Amniotic stem cell (primary cell): ENCODE results near the gene ABHD12B.

Source experiments
- DNase-seq: peaks from one replicate; lab custom pipeline; 2025; lab: John Stamatoyannopoulos, UW

ABHD12B gene

DNA sequence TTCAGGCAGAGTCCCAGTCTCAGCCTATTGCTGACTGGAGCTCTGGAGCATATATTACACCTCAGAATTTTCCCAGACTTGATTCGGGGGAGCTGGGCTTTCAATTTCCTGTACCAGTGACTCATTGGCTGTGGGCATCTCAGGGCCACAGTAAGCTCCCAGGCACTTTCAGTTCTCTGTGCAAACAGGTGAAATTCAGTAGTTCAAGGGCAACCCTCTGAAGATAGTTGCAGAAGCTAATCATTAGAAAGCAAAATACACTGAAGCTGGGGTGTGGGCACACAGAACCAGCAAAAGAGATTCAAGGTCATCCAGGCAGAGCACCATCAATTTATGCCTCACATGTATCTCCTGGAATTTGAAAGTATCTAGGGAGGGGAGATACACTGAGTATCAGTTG, 32.8 kb upstream of the ABHD12B start:
- no peak for DNase-seq

- DNase-seq, result no peak
Measured at GRCh38 chr14:50839691-50840090, 32.2 kb upstream of the ABHD12B start.

- DNase-seq, result no peak
Measured at GRCh38 chr14:50844391-50844790, 27.5 kb upstream of the ABHD12B start.

DNA sequence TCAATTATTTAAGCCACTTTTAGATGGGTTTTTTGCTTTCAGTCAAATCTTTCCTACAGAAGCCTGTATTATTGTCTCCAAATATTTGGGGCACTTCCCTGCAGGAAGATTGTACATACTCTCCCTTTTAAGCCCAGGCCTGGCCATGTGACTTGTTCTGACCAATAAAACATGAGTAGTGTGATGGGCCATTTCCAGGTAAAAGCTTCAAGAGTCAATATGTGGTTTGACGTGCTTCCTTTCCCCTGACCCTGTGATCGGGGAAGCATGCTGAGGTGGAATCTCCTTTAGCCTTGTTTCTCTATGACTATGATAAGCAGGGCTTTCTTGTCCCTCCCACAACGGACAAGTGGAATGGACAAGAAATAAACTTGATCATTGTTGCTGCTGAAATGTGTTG, 26.7 kb upstream of the ABHD12B start:
- DNase-seq, result no peak

DNA sequence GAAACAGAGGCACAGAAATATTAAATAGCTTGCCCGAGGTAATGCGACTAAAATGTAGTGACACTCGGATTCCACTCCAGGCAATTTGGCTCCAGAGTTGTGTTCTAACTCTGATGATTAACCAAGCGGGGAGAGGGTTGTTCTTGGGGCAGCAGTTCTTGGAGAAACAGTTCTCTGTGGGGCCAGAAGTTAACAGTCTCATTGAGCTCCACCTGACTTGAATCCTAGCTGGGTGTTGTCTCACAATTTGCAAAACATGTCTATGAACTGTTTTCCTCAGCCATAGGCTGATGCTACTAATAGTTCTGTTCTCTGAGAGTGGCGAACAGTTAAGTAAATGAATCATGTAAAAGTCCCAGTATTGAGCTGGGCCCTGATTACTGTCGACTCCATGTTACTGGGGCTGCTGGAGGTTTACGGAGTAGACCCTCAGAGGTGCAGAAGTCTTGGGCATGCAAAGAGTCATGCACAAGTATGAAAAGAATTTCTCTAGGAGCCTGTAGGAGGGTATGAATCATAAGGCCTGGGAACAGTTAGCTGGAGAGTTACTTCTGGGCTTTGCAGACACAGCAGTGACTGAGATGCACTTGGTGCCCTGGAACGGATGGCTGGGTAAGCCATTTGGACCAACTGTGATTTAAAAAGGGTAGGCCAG, 25.5 kb upstream of the ABHD12B start:
- peak; percentile 36 for DNase-seq

DNA sequence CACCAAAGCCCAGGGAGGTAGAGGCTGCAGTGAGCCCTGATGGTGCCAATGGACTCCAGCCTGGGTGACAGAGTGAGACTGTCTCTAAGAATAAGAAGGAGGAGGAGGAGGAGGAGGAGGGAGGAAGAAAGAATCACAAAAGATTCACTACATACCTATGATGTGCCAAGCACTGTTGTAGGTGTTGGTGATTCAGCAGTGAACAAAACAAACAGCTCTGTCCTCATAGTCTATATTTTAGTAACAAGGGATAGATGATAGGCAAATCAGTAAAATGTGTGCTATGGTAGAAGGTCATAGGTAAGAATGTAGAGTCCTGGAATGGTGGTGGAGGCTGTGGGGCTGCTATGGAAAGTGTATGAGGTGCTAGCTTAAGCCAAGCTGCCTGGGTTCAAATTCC, 18.0 kb upstream of the ABHD12B start:
- DNase-seq, result no peak

- DNase-seq, result no peak
Measured at GRCh38 chr14:50854521-50854920, 17.3 kb upstream of the ABHD12B start.

DNA sequence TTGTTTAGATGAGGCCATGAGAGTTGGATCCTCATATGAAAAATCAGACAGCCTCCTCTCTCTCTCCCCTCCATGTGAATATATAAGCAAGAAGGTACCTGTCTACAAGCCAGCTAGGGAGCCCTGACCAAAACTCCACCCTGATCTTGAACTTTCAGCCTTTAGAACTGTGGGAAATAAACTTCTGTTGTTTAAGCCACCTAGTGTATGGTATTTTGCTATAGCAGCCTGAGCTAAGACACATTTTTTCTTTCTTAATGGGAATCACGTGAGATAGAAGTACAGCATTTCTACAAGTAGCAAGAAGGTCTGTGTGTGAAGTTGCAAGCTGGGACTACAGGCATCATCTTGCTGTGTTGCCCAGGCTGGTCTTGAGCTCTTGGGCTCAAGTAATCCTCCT, 16.3 kb upstream of the ABHD12B start:
- no peak for DNase-seq

- no peak for DNase-seq
Measured at GRCh38 chr14:50856660-50857059, 15.2 kb upstream of the ABHD12B start.

DNA sequence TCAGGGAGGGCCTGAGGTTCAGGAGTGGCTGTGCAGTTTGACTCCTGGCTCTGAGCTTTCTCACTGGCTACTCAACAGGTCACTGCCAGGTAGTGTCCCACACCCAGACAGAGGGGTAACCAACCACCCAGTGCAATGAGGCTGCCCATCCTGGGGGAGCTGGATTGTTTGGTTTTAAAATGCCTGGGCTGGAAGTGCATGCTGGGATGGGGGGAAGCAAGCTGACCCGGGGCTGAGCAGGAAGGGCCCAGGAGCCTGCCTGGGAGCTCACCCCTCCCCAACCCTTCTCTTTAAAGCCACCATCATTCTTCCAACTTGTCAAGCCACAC, 12.6 kb upstream of the ABHD12B start:
- DNase-seq, result no peak

GRCh38 chr14:50860478-50861086, 11.3 kb upstream of the ABHD12B start:
- DNase-seq, result peak; percentile 14

DNA sequence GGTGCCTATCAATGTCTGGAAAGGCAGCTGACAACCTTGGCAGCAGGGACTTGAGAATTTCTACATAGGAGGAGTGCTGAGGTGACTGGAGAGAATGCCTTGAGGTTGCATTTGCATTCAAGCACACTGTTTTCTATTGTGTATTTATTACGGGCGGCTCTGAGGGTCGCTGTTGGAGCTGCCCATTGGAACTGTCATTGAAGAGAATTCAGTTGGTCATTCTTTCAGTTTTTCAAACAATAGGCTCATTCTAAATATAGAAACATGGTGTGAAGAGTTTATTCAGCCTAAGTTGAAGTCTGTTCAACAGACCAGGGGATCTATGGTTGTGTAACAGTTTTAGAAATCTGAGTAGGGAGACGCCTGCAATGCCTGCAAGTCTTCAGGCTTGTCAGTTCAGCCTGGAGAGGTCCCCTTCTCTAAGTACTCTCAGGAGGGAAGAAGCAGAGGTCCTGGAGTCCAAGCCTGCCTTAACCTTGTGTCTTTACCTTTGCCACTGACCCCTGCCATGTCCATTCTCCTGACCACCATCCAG, 9.8 kb upstream of the ABHD12B start:
- no peak for DNase-seq

DNA sequence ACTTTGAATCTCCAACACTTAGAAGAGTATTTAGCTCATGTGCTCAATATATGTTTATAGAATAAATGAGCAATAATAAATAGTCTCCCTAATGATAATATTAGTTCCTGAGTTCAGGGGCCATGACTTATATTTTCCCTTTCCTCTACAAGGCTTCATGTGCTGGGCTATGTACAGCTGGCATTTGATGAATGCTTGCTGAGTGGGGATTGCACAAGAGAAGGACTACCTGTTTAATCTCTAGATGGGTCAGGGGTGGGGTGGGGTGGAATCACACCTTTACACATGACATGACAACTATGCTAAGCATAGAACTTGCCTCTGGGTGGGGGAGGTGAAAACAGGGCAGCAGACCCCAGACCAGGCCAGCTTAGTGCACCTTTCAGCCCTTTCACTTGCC, 7.6 kb upstream of the ABHD12B start:
- no peak for DNase-seq

- DNase-seq, result no peak
Measured at GRCh38 chr14:50864946-50865345, 6.9 kb upstream of the ABHD12B start.

DNA sequence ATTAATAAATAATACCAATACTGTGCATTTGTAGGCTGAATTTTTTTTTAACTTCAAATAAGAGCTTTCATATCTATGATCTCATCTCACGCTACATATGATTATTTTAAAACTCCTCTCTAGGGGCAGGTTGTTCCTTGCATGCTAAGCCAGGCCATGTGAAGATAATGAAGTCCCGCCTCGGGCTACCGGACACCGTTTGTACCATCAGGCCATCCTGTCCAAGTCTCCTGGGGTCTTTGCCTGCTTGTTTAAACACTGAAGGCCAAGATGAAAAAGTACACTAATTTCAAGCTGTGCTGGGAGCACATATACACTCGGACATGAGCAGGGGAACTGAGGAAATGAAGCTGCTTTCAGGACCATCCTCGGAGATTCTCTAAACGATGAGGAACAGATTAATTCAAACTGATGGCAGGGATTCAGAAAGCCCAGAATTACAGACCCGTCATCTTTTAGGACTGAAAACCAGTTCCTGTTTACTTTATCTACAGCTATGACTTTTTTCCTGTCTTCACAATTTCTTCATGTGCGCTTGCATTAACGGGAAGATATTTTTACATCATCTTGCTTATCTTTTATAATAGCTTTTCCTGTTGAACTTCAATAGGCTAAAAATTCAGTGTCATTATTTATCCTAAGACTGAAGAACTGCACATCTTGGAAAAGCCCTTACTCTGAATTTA, 6.3 kb upstream of the ABHD12B start:
- DNase-seq, result no peak

DNA sequence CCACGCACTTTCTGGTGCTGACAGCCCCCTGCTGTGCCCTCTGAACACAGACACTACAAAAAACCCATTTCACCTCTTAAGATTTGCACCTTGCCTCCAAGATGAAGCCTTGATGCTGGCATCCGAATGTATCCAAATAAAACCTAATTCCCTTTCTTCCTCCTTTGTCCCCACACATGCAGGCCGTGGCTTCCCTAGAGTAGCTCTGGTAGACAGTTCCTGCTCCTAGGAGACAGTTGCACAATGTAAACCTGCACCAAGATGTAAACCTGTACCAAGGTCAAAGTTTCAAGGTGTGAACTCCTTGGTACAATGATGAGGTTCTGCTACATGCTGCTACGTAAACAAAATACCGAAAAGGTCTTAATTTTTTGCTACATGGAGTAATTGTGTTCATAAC, 625 bp upstream of the ABHD12B start:
- no peak for DNase-seq

DNA sequence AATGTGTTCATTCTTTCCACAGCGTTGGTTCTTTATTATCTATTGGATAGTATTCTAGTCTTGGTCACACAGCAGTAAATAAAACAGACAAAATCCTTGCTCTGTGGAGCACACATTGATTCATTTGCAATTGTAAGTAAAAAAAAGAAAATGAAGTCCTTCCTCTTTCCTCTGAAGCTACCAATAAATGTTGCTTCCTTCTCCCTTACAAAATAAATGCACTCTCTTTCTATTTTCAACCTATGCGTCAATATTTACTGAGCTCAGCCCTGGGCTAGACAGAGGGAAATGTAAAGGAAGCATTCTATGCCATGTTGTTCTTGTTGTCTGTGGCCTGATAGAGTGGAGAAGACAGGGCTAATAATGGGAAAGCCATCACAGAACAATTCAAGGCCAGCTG, 2.9 kb downstream of the ABHD12B start:
- DNase-seq, result no peak

DNA sequence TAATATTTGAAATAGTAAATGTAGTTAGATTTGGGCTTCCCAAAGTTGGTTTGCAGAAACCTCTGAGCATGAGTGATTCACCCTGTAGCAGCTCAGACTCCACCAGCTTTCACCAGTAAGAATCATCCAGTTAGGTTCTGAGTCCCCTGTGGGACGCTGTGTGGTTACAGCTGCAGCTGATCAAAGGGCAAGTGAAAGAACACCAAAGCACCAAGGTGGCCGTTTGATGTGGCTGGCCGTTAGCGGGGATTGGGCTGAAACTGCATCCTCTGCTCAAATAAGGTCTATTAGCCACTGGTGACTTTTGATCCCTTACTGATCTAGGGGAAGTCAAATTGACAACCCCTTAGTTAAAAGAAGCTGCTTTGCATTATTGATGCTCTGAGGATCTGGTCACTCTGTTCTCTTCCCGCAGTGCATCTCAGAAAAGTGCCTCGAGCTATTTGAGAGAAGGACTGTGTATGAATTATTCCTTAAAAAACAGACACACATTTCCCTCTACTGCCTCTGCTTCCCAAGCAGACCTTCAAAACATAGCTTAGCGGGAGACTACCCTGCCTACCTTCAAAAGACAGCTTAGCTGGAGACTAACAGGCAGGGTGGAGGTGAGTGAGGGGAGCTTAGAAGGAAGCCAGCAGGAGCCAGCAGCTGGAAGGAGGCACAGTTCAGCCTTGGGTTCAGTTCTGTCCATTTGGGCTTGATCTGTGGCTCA, 3.7 kb downstream of the ABHD12B start:
- no peak for DNase-seq

GRCh38 chr14:50882932-50883826, 11.3 kb downstream of the ABHD12B start:
- no peak for DNase-seq

DNA sequence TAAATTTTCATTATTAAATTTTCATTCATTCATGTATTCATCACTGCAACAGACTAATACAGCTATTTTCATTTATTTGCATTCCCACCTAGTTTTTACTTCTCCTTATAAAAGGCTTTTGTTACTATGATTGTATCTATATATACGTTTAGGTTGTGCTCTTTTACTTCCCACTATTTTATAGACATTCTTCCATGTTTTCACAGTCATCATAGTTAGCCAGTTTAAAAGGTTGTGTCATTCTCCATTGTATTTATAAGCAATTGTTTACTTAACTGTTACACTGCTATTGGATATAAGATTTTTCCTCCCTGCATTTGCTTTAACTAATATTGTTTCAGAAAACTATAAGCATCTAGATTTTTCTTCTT, 12.0 kb downstream of the ABHD12B start:
- no peak for DNase-seq

- no peak for DNase-seq
Measured at GRCh38 chr14:50887476-50887875, 15.6 kb downstream of the ABHD12B start.

DNA sequence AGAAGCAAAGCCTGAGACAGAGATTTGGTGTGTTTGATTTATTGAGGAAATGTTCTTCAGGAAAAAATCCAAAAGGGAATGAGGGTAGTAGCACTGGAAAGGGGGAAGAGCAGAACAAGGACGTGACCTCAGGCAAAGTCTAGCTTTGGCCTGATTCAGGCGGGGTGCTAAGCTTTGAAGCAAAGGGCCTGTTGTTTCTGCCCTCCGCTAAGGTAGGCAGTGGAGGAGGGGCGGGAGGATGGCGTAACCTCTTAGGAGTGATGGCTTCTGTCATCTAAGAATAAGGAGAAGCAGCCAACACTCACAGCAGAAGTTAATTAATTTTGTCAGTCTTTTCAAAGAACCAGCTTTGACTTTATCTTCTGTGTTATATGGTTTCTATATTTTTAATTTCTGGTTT, 20.4 kb downstream of the ABHD12B start:
- no peak for DNase-seq
